T-helper 2 cell (primary cell): ENCODE measurements around the gene TTBK2.
"Not testable (repeated sequence)": the region's sequence is repeated elsewhere in the genome, so short reads cannot be mapped to it uniquely, and the experiment has no call there.

Source experiments
- DNase-seq, 5 experiments: peaks; one replicate each; pipeline versions ENCODE4 v3.0.0 to v3.0.0-alpha.2; 2012 to 2022
- total RNA-seq, 2 donors: gene quantifications; one replicate each; lab custom pipeline; 2026; lab: John Stamatoyannopoulos, UW

Gene TTBK2
- 51.6 to 56.1 reads per million in 2 donors for total RNA-seq

DNA sequence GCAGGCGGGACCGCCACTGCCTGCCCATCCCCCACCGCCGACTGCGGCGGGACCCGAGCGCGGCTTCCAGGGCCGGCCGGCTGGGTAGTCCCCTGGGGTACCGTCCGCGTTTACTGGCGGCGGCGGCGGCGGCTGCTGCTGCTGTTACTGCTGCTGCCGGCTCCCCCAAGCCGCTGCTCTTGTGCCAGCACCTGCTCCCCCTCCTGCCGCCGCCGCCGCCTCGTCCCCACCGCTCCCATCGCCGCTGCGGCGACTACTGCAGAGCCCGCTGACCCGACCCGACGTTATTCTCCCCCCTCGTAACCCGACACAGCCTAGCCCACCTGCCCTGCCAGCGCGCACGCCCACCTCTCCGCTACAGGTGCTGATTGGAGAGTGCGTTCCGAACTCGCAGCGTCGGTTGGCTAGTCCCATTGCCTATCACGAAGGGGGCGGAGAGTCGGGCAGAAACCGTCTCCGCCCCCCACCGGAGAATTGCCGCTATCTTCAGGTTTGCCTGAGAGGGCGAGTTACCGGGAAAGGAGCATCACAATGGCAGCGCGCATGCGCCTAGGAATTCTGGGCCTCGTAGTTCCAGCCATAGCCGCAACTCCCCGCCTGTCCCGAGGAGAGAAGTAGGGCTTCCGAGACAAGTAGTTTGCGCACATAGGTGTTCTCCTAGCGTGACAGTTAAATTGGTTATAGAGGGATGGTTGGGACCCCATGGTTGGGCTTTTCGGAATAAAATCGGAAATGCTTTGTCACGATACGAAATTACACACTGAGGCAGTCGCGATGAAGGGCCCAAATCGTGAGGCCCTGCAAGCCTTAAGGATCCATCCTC, at the start of gene TTBK2:
Gene TTBK2, minus strand, starts transcription at position 260 of the 823 bp plus-strand sequence. CDS start 42,161 bp downstream, outside the sequence.
- peak; percentile 89 to 99 (median 97) for DNase-seq

DNA sequence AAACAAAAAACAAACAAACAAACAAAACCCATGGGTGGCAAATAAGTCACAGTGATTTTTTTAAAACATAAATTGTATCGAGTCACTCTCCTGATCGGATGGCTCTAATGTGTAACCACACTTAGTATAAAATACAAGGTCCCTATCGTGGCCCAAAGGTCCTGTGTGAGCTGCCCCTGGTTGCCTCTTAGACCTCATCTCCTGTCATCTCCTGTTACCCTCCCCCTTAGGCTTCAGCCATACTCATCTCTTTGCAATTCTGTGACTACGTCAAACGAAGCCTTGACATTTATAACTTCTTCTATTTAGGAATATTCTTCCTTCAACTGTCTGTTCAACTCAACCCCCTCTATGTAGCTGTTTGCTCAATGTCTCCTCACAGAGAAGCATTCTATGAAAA, 43.9 kb upstream of the TTBK2 start:
- no peak for DNase-seq

DNA sequence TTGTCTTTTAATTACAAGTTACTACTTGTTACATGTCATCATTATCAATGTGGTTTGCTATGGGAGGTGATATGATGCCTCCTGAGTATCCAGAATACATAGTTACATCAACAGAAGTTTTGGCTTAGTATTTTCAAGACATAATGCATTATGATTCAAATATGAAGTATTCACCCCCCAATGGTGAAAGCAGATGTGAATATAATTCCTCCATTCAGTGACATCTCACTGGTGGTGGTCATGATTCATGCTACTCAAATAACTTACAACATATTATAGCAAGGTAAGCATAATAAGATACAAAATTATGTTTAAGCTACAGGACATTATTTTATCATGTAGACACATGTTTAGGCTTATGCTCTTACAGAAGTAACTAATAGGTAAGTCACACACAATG, 34.9 kb upstream of the TTBK2 start:
- no peak for DNase-seq

- no peak for DNase-seq
These were observed 33.7 kb upstream of the TTBK2 start for GRCh38 chr15:42954291-42954690.

GRCh38 chr15:42948898-42949297, 28.3 kb upstream of the TTBK2 start:
- DNase-seq: not testable (repeated sequence)

GRCh38 chr15:42940527-42940926, 19.9 kb upstream of the TTBK2 start:
- no peak for DNase-seq

GRCh38 chr15:42939841-42940240, 19.3 kb upstream of the TTBK2 start:
- DNase-seq: no peak

DNA sequence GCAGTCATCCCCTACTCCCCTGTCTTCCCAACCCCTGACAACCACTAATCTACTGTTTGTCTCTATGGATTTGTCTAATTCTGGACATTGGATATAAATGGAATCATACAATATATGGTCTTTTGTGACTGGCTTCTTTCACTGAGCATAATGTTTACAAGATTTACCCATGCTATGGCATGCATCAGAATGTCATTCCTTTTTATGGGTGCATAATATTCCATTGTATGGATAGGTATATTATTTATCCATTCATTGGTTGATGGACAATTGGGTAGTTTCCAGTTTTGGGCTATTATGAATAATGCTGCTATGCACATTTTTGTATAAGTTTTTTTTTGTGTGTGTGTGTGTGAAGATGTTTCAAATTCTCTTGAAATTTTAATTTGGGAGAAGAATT, 16.6 kb upstream of the TTBK2 start:
- no peak for DNase-seq

- DNase-seq: no peak
These were observed 13.5 kb upstream of the TTBK2 start for GRCh38 chr15:42933886-42934667.

- DNase-seq: no peak
These were observed 12.4 kb upstream of the TTBK2 start for GRCh38 chr15:42932833-42933515.

- DNase-seq: no peak
These were observed 11.3 kb upstream of the TTBK2 start for GRCh38 chr15:42931702-42932486.

GRCh38 chr15:42929306-42929848, 8.8 kb upstream of the TTBK2 start:
- no peak for DNase-seq

DNA sequence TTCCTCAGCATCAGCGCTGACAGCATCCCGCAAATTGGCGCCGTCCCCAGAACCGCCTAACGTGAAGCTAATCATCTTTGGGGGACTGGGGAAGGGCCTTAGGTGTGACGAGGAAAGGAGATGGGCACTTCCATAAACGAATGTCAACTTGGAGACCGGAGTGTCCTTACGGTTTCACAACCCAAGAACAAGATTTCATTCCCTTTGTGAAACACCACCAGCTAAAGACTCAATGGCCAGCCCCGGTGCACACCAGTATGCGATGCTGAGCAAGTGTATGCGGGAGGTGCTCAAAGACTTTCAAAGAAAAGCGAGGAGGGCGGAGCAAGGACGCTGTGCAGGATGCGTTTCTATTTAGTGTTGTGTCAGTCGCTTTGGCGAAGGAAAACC, 759 bp upstream of the TTBK2 start:
- DNase-seq: peak; percentile 1 to 59 (median 17)

DNA sequence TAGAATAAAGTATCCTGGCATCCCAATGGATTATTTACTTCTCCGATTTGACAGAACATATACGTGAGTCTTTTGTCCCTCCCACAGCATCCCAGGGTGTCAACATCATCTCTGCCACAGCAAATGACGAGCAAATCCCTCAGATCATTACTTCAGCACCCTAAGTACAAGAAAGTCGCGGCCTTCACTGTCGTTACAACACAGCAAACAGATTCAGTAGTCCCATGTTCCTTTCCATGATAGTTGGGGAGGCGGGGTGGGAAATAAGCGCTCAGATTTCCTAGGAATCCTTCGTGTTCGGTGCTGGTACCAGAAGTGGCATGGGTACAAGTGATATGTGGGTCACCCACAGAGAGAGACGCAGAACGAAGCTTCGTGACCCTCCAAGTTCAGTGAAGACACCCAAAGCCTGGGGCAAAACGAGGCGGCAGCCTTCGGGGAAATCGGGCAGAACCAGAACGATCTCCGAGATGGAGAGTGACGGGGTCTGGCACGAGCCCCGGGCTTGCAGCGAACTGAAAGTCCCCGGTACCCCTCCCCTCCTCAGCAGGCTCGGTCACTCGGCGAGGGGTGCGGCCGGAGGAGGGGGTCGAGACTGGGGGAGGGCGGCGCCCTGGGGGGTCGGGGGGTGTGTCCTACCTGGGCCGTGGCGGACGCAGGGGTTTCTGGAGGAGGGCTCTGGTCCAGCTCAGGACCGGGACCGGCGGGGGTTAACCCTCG, 619 bp downstream of the TTBK2 start:
- peak in 4 of 5 experiments; percentile 6 to 68 (median 18) for DNase-seq

GRCh38 chr15:42919308-42919707, 1.3 kb downstream of the TTBK2 start:
- peak in 1 of 5 experiments; percentile 25 for DNase-seq

GRCh38 chr15:42918047-42918446, 2.5 kb downstream of the TTBK2 start:
- no peak for DNase-seq

DNA sequence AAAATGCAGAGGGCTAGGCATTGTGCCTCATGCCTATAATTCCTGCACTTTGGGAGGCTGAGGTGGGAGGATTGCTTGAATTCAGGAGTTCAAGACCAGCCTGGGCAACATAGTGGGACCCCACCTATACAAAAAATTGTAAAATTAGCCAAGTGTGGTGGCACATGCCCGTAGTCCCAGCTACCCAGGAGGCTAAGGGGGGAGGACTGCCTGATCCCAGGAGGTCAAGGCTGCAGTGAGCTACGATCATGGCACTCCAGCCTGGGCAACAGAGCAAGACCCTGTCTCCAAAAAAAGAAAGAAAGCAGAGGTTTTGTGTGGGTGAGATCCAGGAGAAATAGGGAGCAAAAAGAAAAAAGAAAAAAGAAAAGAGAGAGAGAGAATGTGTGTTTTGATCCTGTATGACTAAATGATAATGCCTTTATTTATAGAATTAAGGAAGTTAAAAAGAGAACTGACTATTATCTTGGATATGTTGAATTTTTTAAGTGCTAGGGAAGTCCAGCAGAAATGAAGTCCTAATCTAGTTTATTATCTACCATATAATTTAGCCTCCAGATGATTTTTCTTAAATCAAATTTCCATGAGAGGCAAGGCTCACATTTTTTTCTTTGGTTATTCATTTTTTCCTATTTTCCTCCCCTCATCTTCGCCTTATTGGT, 4.8 kb downstream of the TTBK2 start:
- no peak for DNase-seq

DNA sequence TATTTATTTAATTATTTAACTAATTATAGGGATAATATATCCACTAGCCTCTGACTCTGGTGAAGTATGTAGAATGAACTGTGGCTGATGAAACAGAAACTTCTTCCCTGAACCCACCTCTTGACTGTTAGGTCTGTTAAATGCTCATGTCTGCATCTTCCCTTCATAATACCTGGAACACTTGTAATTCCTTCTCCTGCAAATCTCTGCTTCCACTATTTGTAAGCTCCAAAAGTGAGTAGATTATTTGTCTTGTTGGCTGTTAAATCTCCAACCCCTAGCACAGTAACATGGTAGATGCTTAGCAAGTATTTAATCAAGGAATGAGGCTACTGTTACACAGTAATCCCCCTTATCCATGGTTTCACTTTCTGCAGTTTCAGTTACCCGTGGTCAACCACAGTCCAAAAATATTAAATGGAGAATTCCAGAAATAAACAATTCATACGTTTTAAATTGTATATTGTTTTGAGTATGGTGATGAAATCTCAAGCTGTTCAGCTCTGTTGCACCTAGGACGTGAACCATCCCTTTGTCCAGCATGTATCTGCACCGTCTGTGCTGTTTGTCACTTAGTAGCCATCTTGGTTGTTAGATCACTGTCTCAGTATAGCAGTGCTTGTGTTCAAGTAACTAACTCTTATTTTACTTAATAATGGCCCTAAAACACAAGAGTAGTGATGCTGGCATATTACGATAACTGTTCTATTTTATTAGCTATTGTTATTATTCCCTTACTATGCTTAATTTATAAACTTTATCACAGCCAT, 5.7 kb downstream of the TTBK2 start:
- no peak for DNase-seq

DNA sequence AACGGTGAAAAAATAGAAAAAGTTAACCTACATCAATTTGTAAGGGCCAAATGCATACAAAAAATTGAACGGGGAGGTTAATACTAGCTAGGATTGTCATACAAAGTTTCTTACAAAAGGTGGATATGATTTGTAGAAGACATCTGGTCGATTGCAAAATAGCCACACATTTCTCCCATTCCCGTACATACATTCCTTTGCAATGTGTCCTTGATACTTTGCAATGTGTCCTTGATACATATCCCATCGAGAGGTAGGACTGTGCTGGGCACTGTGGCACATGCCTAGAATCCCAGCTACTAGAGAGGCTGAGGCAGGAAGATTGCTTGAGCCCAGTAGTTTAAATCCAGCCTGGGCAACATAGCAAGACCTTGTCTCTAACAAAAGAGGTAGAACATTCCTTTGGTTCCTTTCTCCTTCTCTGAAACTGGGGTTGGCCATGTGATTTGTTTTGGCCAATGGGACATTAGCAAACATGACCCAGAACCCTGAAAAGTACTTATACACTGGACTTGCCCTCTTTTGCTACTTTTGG, 9.5 kb downstream of the TTBK2 start:
- DNase-seq: no peak

GRCh38 chr15:42908538-42908937, 12.0 kb downstream of the TTBK2 start:
- DNase-seq: no peak
